Measurements from ENCODE around the gene TTLL11. TPM values are rescaled to one million over a fixed set of nuclear protein-coding genes. Genes with fewer than 3 reads are reported as not detected.
A peak's percentile ranks its signal among the peaks of the same experiment; 100 is the strongest.

Gene TTLL11
- total and polyA plus RNA-seq, 5 donors from 2014 or later: 2.0 to 6.1 (median 3.5) TPM

DNA sequence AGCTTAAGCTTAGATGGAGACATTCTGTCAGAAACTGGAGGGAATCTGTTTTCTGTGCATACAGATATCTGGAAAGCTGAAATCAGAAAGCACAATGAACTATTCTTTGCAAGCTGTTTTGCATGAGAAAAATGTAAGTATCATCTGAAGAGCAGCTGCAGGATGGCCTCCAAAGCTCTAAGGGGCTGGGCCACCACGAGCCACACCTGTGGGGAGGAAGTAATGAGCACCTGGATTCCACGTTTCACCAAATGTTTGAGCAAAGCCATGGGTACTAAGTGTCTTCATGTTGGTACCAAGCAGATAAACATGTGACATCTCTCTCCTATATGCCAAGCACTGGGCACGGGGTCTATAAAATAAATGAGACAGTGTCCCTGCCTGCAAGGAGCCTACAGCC, 199.3 kb downstream of the TTLL11 start:
- Mint-ChIP-seq H3K36me3 (no peaks in the 10 kb centered on the region), H3K27me3 (no peaks in the 10 kb centered on the region), H3K27ac (no peak overlapping the region), H3K9me3 (peaks cover 0 to 2% (median 0%) of the 10 kb centered on the region in 7 donors), H3K4me3 (no peak overlapping the region), H3K4me1 (no peaks in the 10 kb centered on the region)
- Histone ChIP-seq H3K4me1 (ENCODE audit: control insufficient read depth, insufficient read depth, low read length, poor library complexity, severe bottlenecking) (no peaks in the 10 kb centered on the region), H3K27me3 (ENCODE audit: control insufficient read depth, insufficient read depth, low read length) (no peaks in the 10 kb centered on the region), H3K27ac (ENCODE audit: insufficient read depth, low read length, poor library complexity, severe bottlenecking) (no peak overlapping the region), H3K9me3 (ENCODE audit: control insufficient read depth in 2 of 2, low read length in 2 of 2) (no peaks in the 10 kb centered on the region), H3K4me3 (ENCODE audit: low read depth, low read length) (no peak overlapping the region), H3K36me3 (ENCODE audit: control insufficient read depth, insufficient read depth, low read length) (no peaks in the 10 kb centered on the region)
- ATAC-seq (ENCODE audit: low read depth in 2 of 2) (no peak), DNase-seq (no peak)

- Histone ChIP-seq H3K36me3 (ENCODE audit: control insufficient read depth, insufficient read depth, low read length) (no peaks in the 10 kb centered on the region), H3K4me3 (ENCODE audit: low read depth, low read length) (no peak overlapping the region), H3K9me3 (ENCODE audit: control insufficient read depth in 2 of 2, low read length in 2 of 2) (no peaks in the 10 kb centered on the region), H3K27me3 (ENCODE audit: control insufficient read depth, insufficient read depth, low read length) (no peaks in the 10 kb centered on the region), H3K4me1 (ENCODE audit: control insufficient read depth, insufficient read depth, low read length, poor library complexity, severe bottlenecking) (no peaks in the 10 kb centered on the region), H3K27ac (ENCODE audit: insufficient read depth, low read length, poor library complexity, severe bottlenecking) (no peak overlapping the region)
- ATAC-seq (ENCODE audit: low read depth in 2 of 2) (no peak), DNase-seq (no peak)
- no peaks in the 10 kb centered on the region for H3K36me3 Mint-ChIP-seq
- no peaks in the 10 kb centered on the region for H3K27me3 Mint-ChIP-seq
- H3K27ac Mint-ChIP-seq: no peak overlapping the region
- H3K4me1 Mint-ChIP-seq: no peaks in the 10 kb centered on the region
- H3K9me3 Mint-ChIP-seq: peaks cover 0 to 2% (median 0%) of the 10 kb centered on the region in 7 donors
- H3K4me3 Mint-ChIP-seq: no peak overlapping the region
These were observed 200.4 kb downstream of the TTLL11 start for GRCh38 chr9:121892706-121893105.

GRCh38 chr9:121890746-121891145, 202.4 kb downstream of the TTLL11 start:
- H3K27ac Mint-ChIP-seq: no peak overlapping the region
- H3K4me3 Mint-ChIP-seq: no peak overlapping the region
- H3K36me3 Mint-ChIP-seq: no peaks in the 10 kb centered on the region
- H3K9me3 Mint-ChIP-seq: peaks cover 0 to 2% (median 0%) of the 10 kb centered on the region in 7 donors
- H3K9me3 ChIP-seq (ENCODE audit: control insufficient read depth in 2 of 2, low read length in 2 of 2): no peaks in the 10 kb centered on the region
- no peaks in the 10 kb centered on the region for H3K36me3 ChIP-seq (ENCODE audit: control insufficient read depth, insufficient read depth, low read length)
- no peak overlapping the region for H3K27ac ChIP-seq (ENCODE audit: insufficient read depth, low read length, poor library complexity, severe bottlenecking)
- no peaks in the 10 kb centered on the region for H3K4me1 ChIP-seq (ENCODE audit: control insufficient read depth, insufficient read depth, low read length, poor library complexity, severe bottlenecking)
- no peak overlapping the region for H3K4me3 ChIP-seq (ENCODE audit: low read depth, low read length)
- H3K27me3 Mint-ChIP-seq: no peaks in the 10 kb centered on the region
- ATAC-seq (ENCODE audit: low read depth in 2 of 2) (no peak), DNase-seq (no peak)
- H3K27me3 ChIP-seq (ENCODE audit: control insufficient read depth, insufficient read depth, low read length): no peaks in the 10 kb centered on the region
- H3K4me1 Mint-ChIP-seq: peaks cover 0 to 4% (median 0%) of the 10 kb centered on the region in 4 donors

- Mint-ChIP-seq H3K27me3 (no peaks in the 10 kb centered on the region), H3K27ac (no peak overlapping the region), H3K4me3 (no peak overlapping the region), H3K4me1 (peaks cover 0 to 4% (median 0%) of the 10 kb centered on the region in 4 donors), H3K36me3 (no peaks in the 10 kb centered on the region), H3K9me3 (peaks cover 0 to 2% (median 0%) of the 10 kb centered on the region in 7 donors)
- no peak for ATAC-seq (ENCODE audit: low read depth in 2 of 2)
- no peak overlapping the region for H3K4me3 ChIP-seq (ENCODE audit: low read depth, low read length)
- no peaks in the 10 kb centered on the region for H3K9me3 ChIP-seq (ENCODE audit: control insufficient read depth in 2 of 2, low read length in 2 of 2)
- no peak for DNase-seq
- H3K4me1 ChIP-seq (ENCODE audit: control insufficient read depth, insufficient read depth, low read length, poor library complexity, severe bottlenecking): no peaks in the 10 kb centered on the region
- H3K36me3 ChIP-seq (ENCODE audit: control insufficient read depth, insufficient read depth, low read length): no peaks in the 10 kb centered on the region
- no peaks in the 10 kb centered on the region for H3K27me3 ChIP-seq (ENCODE audit: control insufficient read depth, insufficient read depth, low read length)
- H3K27ac ChIP-seq (ENCODE audit: insufficient read depth, low read length, poor library complexity, severe bottlenecking): no peak overlapping the region
These were observed 203.0 kb downstream of the TTLL11 start for GRCh38 chr9:121889990-121890563.

DNA sequence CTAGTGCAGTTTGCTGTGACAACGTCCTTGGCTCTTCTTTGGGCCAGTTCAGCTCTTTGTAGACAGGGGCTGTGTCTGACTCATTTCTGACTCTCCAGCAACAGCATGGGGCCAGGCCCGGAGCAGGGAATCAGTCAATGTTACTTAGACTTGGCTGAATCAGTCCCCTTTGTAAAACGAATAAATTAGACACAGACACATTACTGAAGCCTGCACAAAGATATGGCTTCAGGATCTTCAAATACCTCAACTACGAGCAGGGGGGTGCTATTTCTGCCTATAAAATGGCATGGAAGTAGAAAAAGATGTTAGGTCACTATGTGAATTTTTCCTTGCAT, 204.7 kb downstream of the TTLL11 start:
- Histone ChIP-seq H3K9me3 (ENCODE audit: control insufficient read depth in 2 of 2, low read length in 2 of 2) (no peaks in the 10 kb centered on the region), H3K36me3 (ENCODE audit: control insufficient read depth, insufficient read depth, low read length) (no peaks in the 10 kb centered on the region), H3K27me3 (ENCODE audit: control insufficient read depth, insufficient read depth, low read length) (no peaks in the 10 kb centered on the region), H3K27ac (ENCODE audit: insufficient read depth, low read length, poor library complexity, severe bottlenecking) (no peak overlapping the region), H3K4me1 (ENCODE audit: control insufficient read depth, insufficient read depth, low read length, poor library complexity, severe bottlenecking) (no peaks in the 10 kb centered on the region), H3K4me3 (ENCODE audit: low read depth, low read length) (no peak overlapping the region)
- no peaks in the 10 kb centered on the region for H3K27me3 Mint-ChIP-seq
- H3K4me1 Mint-ChIP-seq: peaks cover 0 to 4% (median 0%) of the 10 kb centered on the region in 4 donors
- ATAC-seq (ENCODE audit: low read depth in 2 of 2) (no peak), DNase-seq (no peak)
- H3K36me3 Mint-ChIP-seq: no peaks in the 10 kb centered on the region
- H3K4me3 Mint-ChIP-seq: no peak overlapping the region
- no peak overlapping the region for H3K27ac Mint-ChIP-seq
- H3K9me3 Mint-ChIP-seq: no peaks in the 10 kb centered on the region

DNA sequence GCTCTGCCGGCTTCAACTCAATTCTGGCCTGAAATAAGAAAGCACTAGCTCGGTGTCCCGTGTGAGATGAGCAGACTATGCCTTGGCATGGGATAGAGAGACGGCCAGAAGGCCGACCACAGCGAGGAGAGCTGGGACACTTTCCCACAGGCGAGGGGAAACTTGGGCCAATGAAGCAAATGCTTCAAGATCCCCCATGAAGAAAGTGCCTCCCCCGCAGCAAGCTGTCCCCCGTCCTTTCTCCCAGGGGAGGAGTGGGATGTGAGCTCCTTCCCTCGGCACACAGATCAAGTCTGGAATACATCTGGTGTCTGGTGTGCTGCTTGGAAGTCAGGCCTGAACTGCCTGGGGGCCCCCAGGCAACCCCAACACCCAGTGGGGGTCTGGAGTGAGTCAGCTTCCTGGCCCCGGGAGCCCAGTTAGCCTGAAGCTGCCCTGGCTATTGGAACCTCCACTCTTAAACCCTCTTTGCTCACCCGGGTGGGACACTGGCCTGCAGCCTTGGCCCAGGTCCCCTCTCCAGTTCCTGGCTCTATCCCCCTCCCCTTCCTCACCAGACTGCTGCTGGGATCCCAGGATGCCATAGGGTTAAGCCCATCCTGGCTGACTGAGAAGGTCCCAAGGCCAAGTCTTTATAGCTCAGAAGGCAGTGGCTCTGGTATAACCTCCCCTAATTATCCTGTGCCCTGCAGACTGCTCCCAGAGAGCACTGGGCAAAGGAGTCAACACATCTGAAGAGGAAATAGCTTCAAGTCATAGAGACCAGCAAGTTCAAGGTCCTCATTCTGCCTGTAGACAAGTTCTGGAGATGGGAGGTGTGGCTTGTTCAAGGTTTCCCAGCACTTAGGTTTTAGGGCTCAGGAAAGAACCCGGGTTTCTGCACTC, 205.3 kb downstream of the TTLL11 start:
- Mint-ChIP-seq H3K36me3 (no peaks in the 10 kb centered on the region), H3K27me3 (no peaks in the 10 kb centered on the region), H3K4me1 (peaks cover 0 to 4% (median 0%) of the 10 kb centered on the region in 4 donors), H3K4me3 (no peak overlapping the region), H3K9me3 (no peaks in the 10 kb centered on the region), H3K27ac (no peak overlapping the region)
- Histone ChIP-seq H3K27me3 (ENCODE audit: control insufficient read depth, insufficient read depth, low read length) (no peaks in the 10 kb centered on the region), H3K9me3 (ENCODE audit: control insufficient read depth in 2 of 2, low read length in 2 of 2) (no peaks in the 10 kb centered on the region), H3K36me3 (ENCODE audit: control insufficient read depth, insufficient read depth, low read length) (no peaks in the 10 kb centered on the region), H3K27ac (ENCODE audit: insufficient read depth, low read length, poor library complexity, severe bottlenecking) (no peak overlapping the region), H3K4me3 (ENCODE audit: low read depth, low read length) (no peak overlapping the region), H3K4me1 (ENCODE audit: control insufficient read depth, insufficient read depth, low read length, poor library complexity, severe bottlenecking) (no peaks in the 10 kb centered on the region)
- ATAC-seq (ENCODE audit: low read depth in 2 of 2) (no peak), DNase-seq (no peak)

DNA sequence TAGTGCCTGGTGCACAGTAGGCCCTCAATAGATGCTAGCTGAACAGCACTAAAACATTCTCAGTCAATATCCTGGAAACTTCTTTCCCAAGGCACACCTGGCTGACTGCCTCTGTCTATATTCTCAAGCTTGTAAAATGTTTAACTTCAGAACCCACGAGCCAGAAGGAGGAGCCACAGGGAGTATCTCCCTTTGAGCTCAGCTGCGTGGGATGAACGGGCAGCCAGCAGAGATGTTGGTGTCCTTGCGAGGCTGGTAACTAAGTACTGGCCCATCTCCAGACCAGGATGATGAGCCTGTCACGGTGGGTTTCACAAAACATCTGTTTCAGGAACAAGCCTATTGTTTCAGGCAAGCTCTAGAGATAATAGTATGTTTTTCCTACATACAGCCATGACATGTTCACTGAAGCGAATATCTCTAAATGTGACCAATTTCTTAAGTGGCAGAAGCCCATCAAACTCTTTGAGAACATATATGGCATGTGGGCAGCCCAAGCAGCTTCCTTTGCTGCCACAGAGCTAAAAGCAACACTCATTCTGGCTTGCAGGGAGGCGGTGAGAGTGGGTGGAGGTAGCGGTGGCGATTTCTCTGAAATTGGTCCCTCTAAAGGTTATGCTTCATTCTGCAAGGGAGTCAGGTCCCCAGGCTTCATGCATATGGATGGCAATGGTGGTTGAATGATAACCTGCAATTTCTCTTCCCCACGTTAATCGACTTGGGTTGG, 206.2 kb downstream of the TTLL11 start:
- H3K9me3 ChIP-seq (ENCODE audit: control insufficient read depth in 2 of 2, low read length in 2 of 2): no peaks in the 10 kb centered on the region
- no peak overlapping the region for H3K27ac ChIP-seq (ENCODE audit: insufficient read depth, low read length, poor library complexity, severe bottlenecking)
- H3K27me3 ChIP-seq (ENCODE audit: control insufficient read depth, insufficient read depth, low read length): no peaks in the 10 kb centered on the region
- Mint-ChIP-seq H3K9me3 (no peaks in the 10 kb centered on the region), H3K27me3 (no peaks in the 10 kb centered on the region), H3K4me3 (no peak overlapping the region), H3K27ac (no peak overlapping the region), H3K36me3 (no peaks in the 10 kb centered on the region), H3K4me1 (peaks cover 0 to 4% (median 0%) of the 10 kb centered on the region in 4 donors)
- H3K4me1 ChIP-seq (ENCODE audit: control insufficient read depth, insufficient read depth, low read length, poor library complexity, severe bottlenecking): no peaks in the 10 kb centered on the region
- H3K4me3 ChIP-seq (ENCODE audit: low read depth, low read length): no peak overlapping the region
- ATAC-seq (ENCODE audit: low read depth in 2 of 2) (no peak), DNase-seq (peak in 1 of 3 donors; percentile 29)
- no peaks in the 10 kb centered on the region for H3K36me3 ChIP-seq (ENCODE audit: control insufficient read depth, insufficient read depth, low read length)

Measured in CD4-positive, CD25-positive, alpha-beta regulatory T cell (primary cell).